ENCODE measurements around the gene SUN1. TPM values are rescaled to one million over a fixed set of nuclear protein-coding genes. Genes with fewer than 3 reads are reported as not detected.

The SUN1 gene
- total RNA-seq, 6 experiments from 2014 or later: 51.0 to 69.8 (median 61.2) TPM

GRCh38 chr7:883055-884021 lies 51.1 kb downstream of the SUN1 start:
- Mint-ChIP-seq H3K27me3 (ENCODE audit: insufficient read depth) (peaks cover 2% of the 10 kb centered on the region; the same call in 1 of the 2 replicates), H3K4me3 (no peak overlapping the region), H3K9me3 (no peaks in the 10 kb centered on the region), H3K4me1 (ENCODE audit: low read depth) (peaks cover 6% of the 10 kb centered on the region), H3K36me3 (ENCODE audit: low read depth) (no peaks in the 10 kb centered on the region; the same call in none of the 2 replicates), H3K27ac (no peak overlapping the region)
- TF ChIP-seq CTCF (IDR thresholded peaks at IDR 0.05): no peak
- no peak for DNase-seq

GRCh38 chr7:884191-885003 lies 52.1 kb downstream of the SUN1 start:
- Mint-ChIP-seq H3K27ac (no peak overlapping the region), H3K27me3 (ENCODE audit: insufficient read depth) (peaks cover 2% of the 10 kb centered on the region; the same call in 1 of the 2 replicates), H3K9me3 (no peaks in the 10 kb centered on the region), H3K4me3 (no peak overlapping the region), H3K4me1 (ENCODE audit: low read depth) (no peaks in the 10 kb centered on the region; the same call in 1 of the 2 replicates), H3K36me3 (ENCODE audit: low read depth) (peaks cover 4% of the 10 kb centered on the region)
- DNase-seq: no peak
- TF ChIP-seq CTCF (IDR thresholded peaks at IDR 0.05): no peak

DNA sequence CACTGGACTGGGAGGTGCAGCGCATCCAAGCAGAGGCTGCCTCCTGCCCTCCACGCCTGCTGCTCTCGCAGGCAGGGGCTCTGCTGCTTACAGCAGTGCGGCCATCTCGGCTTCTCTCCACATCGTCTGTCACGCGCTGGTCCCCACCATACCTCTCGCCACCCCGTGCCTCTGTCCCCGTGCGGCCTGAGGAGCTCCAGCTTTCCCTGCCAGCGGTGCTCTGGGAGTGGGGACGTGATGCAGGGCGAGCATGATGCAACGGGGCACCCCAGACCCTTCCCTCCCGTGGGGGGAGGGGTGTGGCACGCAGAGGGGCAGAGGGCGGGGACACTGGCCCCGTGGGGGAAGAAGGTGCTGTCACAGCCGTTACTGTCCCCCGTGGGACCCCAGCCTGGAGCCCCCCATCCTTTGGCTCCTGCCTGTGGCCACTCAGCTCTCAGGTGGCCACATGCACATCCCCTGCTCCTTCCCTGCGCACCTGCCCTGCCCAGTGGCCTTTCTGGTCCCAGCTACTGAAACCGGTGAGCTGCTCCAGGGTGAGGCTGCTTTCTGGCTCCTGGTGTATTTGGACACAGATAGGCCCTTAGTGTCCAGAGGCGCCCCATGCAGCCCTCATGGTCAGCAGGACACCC lies 53.1 kb downstream of the SUN1 start:
- no peak overlapping the region for H3K27ac Mint-ChIP-seq
- no peaks in the 10 kb centered on the region for H3K9me3 Mint-ChIP-seq
- no peaks in the 10 kb centered on the region for H3K4me1 Mint-ChIP-seq (ENCODE audit: low read depth)
- H3K4me3 Mint-ChIP-seq: no peak overlapping the region
- TF ChIP-seq CTCF (IDR thresholded peaks at IDR 0.05): no peak
- no peak for DNase-seq
- peaks cover 4% of the 10 kb centered on the region for H3K36me3 Mint-ChIP-seq (ENCODE audit: low read depth)
- peaks cover 2% of the 10 kb centered on the region; the same call in 1 of the 2 replicates for H3K27me3 Mint-ChIP-seq (ENCODE audit: insufficient read depth)

GRCh38 chr7:885893-886625 lies 53.8 kb downstream of the SUN1 start:
- no peak for DNase-seq
- H3K27ac Mint-ChIP-seq: no peak overlapping the region
- TF ChIP-seq CTCF (IDR thresholded peaks at IDR 0.05): no peak
- no peaks in the 10 kb centered on the region for H3K4me1 Mint-ChIP-seq (ENCODE audit: low read depth)
- peaks cover 4% of the 10 kb centered on the region for H3K36me3 Mint-ChIP-seq (ENCODE audit: low read depth)
- peaks cover 2% of the 10 kb centered on the region; the same call in 1 of the 2 replicates for H3K27me3 Mint-ChIP-seq (ENCODE audit: insufficient read depth)
- no peak overlapping the region for H3K4me3 Mint-ChIP-seq
- H3K9me3 Mint-ChIP-seq: no peaks in the 10 kb centered on the region
